H9 (cell line): ENCODE measurements around the gene PLAU. TPM values are rescaled to one million over a fixed set of nuclear protein-coding genes. Genes with fewer than 3 reads are reported as not detected.

Experiments
- DNase-seq: peaks from one replicate; pipeline ENCODE4 v3.0.0-alpha.2; 2017
- H2AFZ ChIP-seq: one replicate; pipeline ENCODE4 v1.6.1; 2013; ENCODE audit warnings: mild to moderate bottlenecking, low read length, control low read depth, moderate library complexity
- H2AK5ac ChIP-seq: 2 replicates; pipeline ENCODE4 v1.6.1; 2013; ENCODE audit warnings: low read length, control low read depth, mixed read lengths; ENCODE audit not compliant: insufficient read length
- H2BK120ac ChIP-seq: one replicate; pipeline ENCODE4 v1.6.1; 2013; ENCODE audit warnings: low read depth, mild to moderate bottlenecking, low read length, control low read depth, inconsistent platforms; ENCODE audit not compliant: poor library complexity, severe bottlenecking
- H2BK12ac ChIP-seq: 2 replicates; pipeline ENCODE4 v1.6.1; 2013; ENCODE audit warnings: low read length, control low read depth, mixed read lengths, low read depth; ENCODE audit not compliant: insufficient read length
- H2BK15ac ChIP-seq: 2 replicates; pipeline ENCODE4 v1.6.1; 2013; ENCODE audit warnings: low read depth, low read length, control low read depth
- H2BK20ac ChIP-seq: one replicate; pipeline ENCODE4 v1.6.1; 2013; ENCODE audit warnings: low read depth, mild to moderate bottlenecking, low read length, control low read depth, inconsistent platforms; ENCODE audit not compliant: poor library complexity, severe bottlenecking
- H2BK5ac ChIP-seq: 2 replicates; pipeline ENCODE4 v1.6.1; 2013; ENCODE audit warnings: low read length, control low read depth, mixed read lengths; ENCODE audit not compliant: insufficient read length
- H3K14ac ChIP-seq: 2 replicates; pipeline ENCODE4 v1.6.1; 2013; ENCODE audit warnings: low read length, control low read depth; ENCODE audit not compliant: insufficient read depth
- H3K18ac ChIP-seq: 2 replicates; pipeline ENCODE4 v1.6.1; 2013; ENCODE audit warnings: low read depth, mild to moderate bottlenecking, mixed read lengths, low read length, control low read depth; ENCODE audit not compliant: insufficient read length
- H3K23ac ChIP-seq: 2 replicates; pipeline ENCODE4 v1.6.1; 2013; ENCODE audit warnings: low read length, control low read depth, mixed read lengths, low read depth; ENCODE audit not compliant: insufficient read length
- H3K23me2 ChIP-seq: 2 replicates; pipeline ENCODE4 v1.6.1; 2013; ENCODE audit warnings: low read depth, mild to moderate bottlenecking, mixed read lengths, low read length, control low read depth; ENCODE audit not compliant: insufficient read length, poor library complexity, severe bottlenecking
- H3K27ac ChIP-seq: 2 replicates; pipeline ENCODE4 v1.5.1; 2013; ENCODE audit warnings: low read length, control low read depth, mixed read lengths, low read depth; ENCODE audit not compliant: insufficient read length
- H3K27me3 ChIP-seq: 2 replicates; pipeline ENCODE4 v1.6.1; 2013; ENCODE audit warnings: low read length, control low read depth, inconsistent platforms; ENCODE audit not compliant: insufficient read depth
- H3K4ac ChIP-seq: 2 replicates; pipeline ENCODE4 v1.6.1; 2013; ENCODE audit warnings: low read depth, mild to moderate bottlenecking, control low read depth, inconsistent platforms, low read length, moderate library complexity
- H3K4me1 ChIP-seq: 2 replicates; pipeline ENCODE4 v1.6.1; 2013; ENCODE audit warnings: low read length, control low read depth, inconsistent platforms; ENCODE audit not compliant: insufficient read depth
- H3K4me2 ChIP-seq: 2 replicates; pipeline ENCODE4 v1.6.1; 2013; ENCODE audit warnings: low read length, control low read depth, mixed read lengths; ENCODE audit not compliant: insufficient read length, insufficient read depth
- H3K56ac ChIP-seq: 2 replicates; pipeline ENCODE4 v1.6.1; 2013; ENCODE audit warnings: low read depth, mild to moderate bottlenecking, mixed read lengths, low read length, control low read depth; ENCODE audit not compliant: insufficient read length
- H3K79me1 ChIP-seq: 2 replicates; pipeline ENCODE4 v1.6.1; 2013; ENCODE audit warnings: low read depth, mild to moderate bottlenecking, moderate library complexity, low read length, control low read depth, inconsistent platforms; ENCODE audit not compliant: insufficient read depth, poor library complexity, severe bottlenecking
- H3K79me2 ChIP-seq: 2 replicates; pipeline ENCODE4 v1.6.1; 2013; ENCODE audit warnings: low read length, control low read depth, inconsistent platforms; ENCODE audit not compliant: insufficient read depth
- H3K9ac ChIP-seq: 2 replicates; pipeline ENCODE4 v1.6.1; 2013; ENCODE audit warnings: low read length, control low read depth, mixed read lengths; ENCODE audit not compliant: insufficient read length; ENCODE audit errors: extremely low read depth
- H3K9me3 ChIP-seq: one replicate; pipeline ENCODE4 v1.6.1; 2013; ENCODE audit warnings: low read depth, low read length, inconsistent platforms; ENCODE audit not compliant: control insufficient read depth
- H3T11ph ChIP-seq: one replicate; pipeline ENCODE4 v1.6.1; 2013; ENCODE audit warnings: mild to moderate bottlenecking, low read length, control low read depth, inconsistent platforms
- H4K20me1 ChIP-seq: one replicate; pipeline ENCODE4 v1.6.1; 2013; ENCODE audit not compliant: control insufficient read depth, insufficient read length, insufficient read depth
- H4K5ac ChIP-seq: 2 replicates; pipeline ENCODE4 v1.6.1; 2013; ENCODE audit warnings: low read depth, mild to moderate bottlenecking, mixed read lengths, low read length, control low read depth; ENCODE audit not compliant: insufficient read length
- H4K8ac ChIP-seq: replicated peaks from 2 replicates; pipeline ENCODE4 v1.6.1; 2013; ENCODE audit warnings: low read length, control low read depth, mixed read lengths, low read depth; ENCODE audit not compliant: insufficient read length
- H4K91ac ChIP-seq: 2 replicates; pipeline ENCODE4 v1.6.1; 2013; ENCODE audit warnings: low read depth, mild to moderate bottlenecking, moderate library complexity, mixed read lengths, low read length, control low read depth; ENCODE audit not compliant: insufficient read length
- H3K27ac Mint-ChIP-seq, 3 experiments: 2 replicates in 2 of 3; 3 replicates in 1 of 3; pipeline ENCODE4 v1.8.0; 2020 to 2021; ENCODE audit warnings: mixed read lengths in 3 of 3, mild to moderate bottlenecking in 1 of 3, moderate library complexity in 1 of 3
- H3K27me3 Mint-ChIP-seq: 2 replicates; pipeline ENCODE4 v1.8.0; 2021; ENCODE audit warnings: low read depth, mild to moderate bottlenecking, moderate library complexity, mixed read lengths
- H3K36me3 Mint-ChIP-seq, 3 experiments: 2 replicates in 2 of 3; 3 replicates in 1 of 3; pipeline ENCODE4 v1.8.0; 2020 to 2021; ENCODE audit warnings: low read depth in 3 of 3, mixed read lengths in 3 of 3; ENCODE audit not compliant: insufficient read depth in 1 of 3
- H3K4me1 Mint-ChIP-seq, 2 experiments: 2 replicates each; pipeline ENCODE4 v1.8.0; 2020; ENCODE audit warnings: mixed read lengths in 2 of 2
- H3K4me3 Mint-ChIP-seq, 2 experiments: 2 replicates in 1 of 2; 3 replicates in 1 of 2; pipeline ENCODE4 v1.8.0; 2020 to 2021; ENCODE audit warnings: mild to moderate bottlenecking in 2 of 2, mixed read lengths in 2 of 2, moderate library complexity in 1 of 2
- H3K9me3 Mint-ChIP-seq, 2 experiments: 2 replicates in 1 of 2; 3 replicates in 1 of 2; pipeline ENCODE4 v1.8.0; 2020; ENCODE audit warnings: mild to moderate bottlenecking in 2 of 2, mixed read lengths in 2 of 2, moderate library complexity in 1 of 2
- WGBS: extraction: QIAGEN DNeasy Blood & Tissue Kit; methylation state at CpG from one replicate; pipeline ENCODE4 v1.1.7; 2013; ENCODE audit warnings: missing lambda C conversion rate, low lambda C conversion rate, mixed read lengths; ENCODE audit not compliant: insufficient read length; ENCODE audit errors: extremely low coverage; 5-methylcytosine and 5-hydroxymethylcytosine counted together
- total RNA-seq: library from RNA; stranded (reverse); gene quantifications from 2 replicates; pipeline ENCODE4 v1.2.1, GENCODE V29; 2021
- TF ChIP-seq, protein P1 (sequence below): fragments of 200-600 bp; sonication (generic); conservative IDR thresholded peaks from 3 replicates; pipeline ENCODE4 v1.8.0; 2021; ENCODE audit warnings: antibody characterized with exemption, mild to moderate bottlenecking

Gene PLAU
- total RNA-seq, 1 experiment from 2014 or later = 15.0 TPM

DNA sequence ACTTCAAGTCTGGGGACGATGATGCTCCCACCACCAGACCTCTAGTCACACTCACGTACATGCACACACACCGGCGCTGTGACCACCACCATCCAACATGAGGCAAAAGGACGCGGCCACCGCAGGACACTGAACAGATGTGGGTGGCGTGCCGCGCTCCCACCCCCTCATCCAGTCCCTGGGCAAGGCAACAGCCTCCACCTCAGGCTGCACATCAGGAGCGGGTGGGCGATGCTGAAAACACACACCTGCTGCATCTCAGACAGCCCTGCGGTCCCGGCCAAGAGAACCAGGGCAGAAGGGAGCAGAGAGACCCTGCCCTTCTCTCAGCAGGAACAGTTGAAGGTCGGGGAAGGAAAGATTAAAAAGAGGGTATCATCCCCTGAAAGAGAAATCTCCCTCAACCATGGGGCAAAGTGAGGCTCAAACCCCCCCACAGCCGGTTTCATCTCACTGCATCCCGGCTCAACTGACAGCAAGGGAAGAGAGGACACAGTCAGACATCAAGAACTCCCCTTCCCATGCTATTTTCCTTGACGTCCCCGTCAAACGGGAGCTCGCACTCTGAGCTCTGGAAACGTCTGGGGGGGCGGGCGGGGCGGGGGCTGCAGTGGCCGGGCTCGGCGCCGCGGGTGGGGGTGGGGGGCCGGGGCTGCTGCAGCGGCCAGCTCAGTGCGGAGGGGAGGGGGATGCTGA is 37.6 kb upstream of the PLAU start:
- Histone ChIP-seq H2AFZ (no peak overlapping the region), H2BK20ac (no peak overlapping the region), H3K9me3 (no peaks in the 10 kb centered on the region), H3K27ac (no peak overlapping the region), H3K4me1 (peaks cover 2% of the 10 kb centered on the region; the same call in 1 of the 2 replicates), H4K91ac (no peak overlapping the region), H3K79me2 (no peaks in the 10 kb centered on the region; the same call in 1 of the 2 replicates), H4K5ac (no peak overlapping the region), H3K4ac (no peak overlapping the region), H3K56ac (no peak overlapping the region), H3K4me2 (peak overlapping the region; percentile 41), H3K18ac (no peak overlapping the region), H3K27me3 (no peaks in the 10 kb centered on the region), H3K9ac (no peak overlapping the region), H4K20me1 (peaks cover 2% of the 10 kb centered on the region), H3K23ac (no peak overlapping the region), H2AK5ac (no peak overlapping the region), H3K79me1 (no peaks in the 10 kb centered on the region), H2BK15ac (no peak overlapping the region), H2BK5ac (no peak overlapping the region), H2BK120ac (no peak overlapping the region), H2BK12ac (no peak overlapping the region), H3K23me2 (peaks cover 3% of the 10 kb centered on the region), H4K8ac (no peak overlapping the region), H3K14ac (no peak overlapping the region), H3T11ph (no peak overlapping the region)
- Mint-ChIP-seq H3K36me3 (peaks cover 16 to 34% (median 19%) of the 10 kb centered on the region in 3 experiments; a peak in 6 of 7 replicates), H3K4me1 (peaks cover 22 to 28% of the 10 kb centered on the region in 2 experiments), H3K27ac (peak overlapping the region in 1 of 3 experiments; percentile 8; a peak in 1 of 7 replicates), H3K9me3 (no peaks in the 10 kb centered on the region), H3K4me3 (peak overlapping the region; percentile 72 to 84), H3K27me3 (peaks cover 6% of the 10 kb centered on the region; the same call in 1 of the 2 replicates)
- no CpG with 5 or more reads among the region's 33 CpGs for WGBS
- no peak for DNase-seq
- TF ChIP-seq, protein P1, sequence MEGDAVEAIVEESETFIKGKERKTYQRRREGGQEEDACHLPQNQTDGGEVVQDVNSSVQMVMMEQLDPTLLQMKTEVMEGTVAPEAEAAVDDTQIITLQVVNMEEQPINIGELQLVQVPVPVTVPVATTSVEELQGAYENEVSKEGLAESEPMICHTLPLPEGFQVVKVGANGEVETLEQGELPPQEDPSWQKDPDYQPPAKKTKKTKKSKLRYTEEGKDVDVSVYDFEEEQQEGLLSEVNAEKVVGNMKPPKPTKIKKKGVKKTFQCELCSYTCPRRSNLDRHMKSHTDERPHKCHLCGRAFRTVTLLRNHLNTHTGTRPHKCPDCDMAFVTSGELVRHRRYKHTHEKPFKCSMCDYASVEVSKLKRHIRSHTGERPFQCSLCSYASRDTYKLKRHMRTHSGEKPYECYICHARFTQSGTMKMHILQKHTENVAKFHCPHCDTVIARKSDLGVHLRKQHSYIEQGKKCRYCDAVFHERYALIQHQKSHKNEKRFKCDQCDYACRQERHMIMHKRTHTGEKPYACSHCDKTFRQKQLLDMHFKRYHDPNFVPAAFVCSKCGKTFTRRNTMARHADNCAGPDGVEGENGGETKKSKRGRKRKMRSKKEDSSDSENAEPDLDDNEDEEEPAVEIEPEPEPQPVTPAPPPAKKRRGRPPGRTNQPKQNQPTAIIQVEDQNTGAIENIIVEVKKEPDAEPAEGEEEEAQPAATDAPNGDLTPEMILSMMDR = no peak
